Astrocyte (in vitro differentiated cells and primary cell): Measurements from ENCODE around the gene LRRC43. TPM values are rescaled to one million over a fixed set of nuclear protein-coding genes. Genes with fewer than 3 reads are reported as not detected.

ENCODE experiments used
- DNase-seq: peaks from one replicate; pipeline ENCODE4 v3.0.0-alpha.2; 2010; ENCODE audit warnings: low read depth
- FAIRE-seq: peaks from 2 replicates; lab custom pipeline; 2011; peaks lifted over from hg19 to GRCh38; lab: Jason Lieb, UNC
- H2AFZ ChIP-seq: 2 replicates; pipeline ENCODE4 v1.6.0; 2012; ENCODE audit warnings: low read depth, low read length, inconsistent platforms
- H3K27ac ChIP-seq: 2 replicates; pipeline ENCODE4 v1.5.1; 2011; ENCODE audit warnings: low read depth, low read length, inconsistent platforms
- H3K27me3 ChIP-seq: 2 replicates; pipeline ENCODE4 v1.6.0; 2011; ENCODE audit warnings: low read length, inconsistent platforms; ENCODE audit not compliant: insufficient read depth
- H3K36me3 ChIP-seq: 2 replicates; pipeline ENCODE4 v1.5.1; 2011; ENCODE audit warnings: low read length, inconsistent platforms; ENCODE audit not compliant: insufficient read depth
- H3K4me1 ChIP-seq: 2 replicates; pipeline ENCODE4 v1.5.1; 2011; ENCODE audit warnings: low read length, inconsistent platforms; ENCODE audit not compliant: insufficient read depth
- H3K4me2 ChIP-seq: 2 replicates; pipeline ENCODE4 v1.6.0; 2012; ENCODE audit warnings: low read length, inconsistent platforms
- H3K4me3 ChIP-seq: 2 replicates; pipeline ENCODE4 v1.5.1; 2011; ENCODE audit warnings: low read depth, mild to moderate bottlenecking, low read length, inconsistent platforms; ENCODE audit not compliant: insufficient read depth
- H3K79me2 ChIP-seq: 2 replicates; pipeline ENCODE4 v1.6.0; 2012; ENCODE audit warnings: mild to moderate bottlenecking, low read length, inconsistent platforms; ENCODE audit not compliant: insufficient read depth
- H3K9ac ChIP-seq: 2 replicates; pipeline ENCODE4 v1.6.0; 2012; ENCODE audit warnings: mild to moderate bottlenecking, low read length, inconsistent platforms
- H3K9me3 ChIP-seq: 2 replicates; pipeline ENCODE4 v1.5.1; 2012; ENCODE audit warnings: low read depth, mild to moderate bottlenecking, low read length, inconsistent platforms; ENCODE audit not compliant: insufficient read depth
- H4K20me1 ChIP-seq: 2 replicates; pipeline ENCODE4 v1.6.0; 2012; ENCODE audit warnings: low read length, inconsistent platforms; ENCODE audit not compliant: insufficient read depth
- H3K27ac Mint-ChIP-seq: one replicate; pipeline ENCODE4 v1.8.0; 2021; ENCODE audit warnings: mild to moderate bottlenecking, mixed read lengths; ENCODE audit not compliant: unreplicated experiment
- H3K27me3 Mint-ChIP-seq: one replicate; pipeline ENCODE4 v1.8.0; 2021; ENCODE audit warnings: low read depth, mixed read lengths; ENCODE audit not compliant: unreplicated experiment
- H3K36me3 Mint-ChIP-seq: one replicate; pipeline ENCODE4 v1.8.0; 2021; ENCODE audit warnings: low read depth, mixed read lengths; ENCODE audit not compliant: unreplicated experiment
- H3K4me1 Mint-ChIP-seq: one replicate; pipeline ENCODE4 v1.8.0; 2021; ENCODE audit warnings: low read depth, mixed read lengths; ENCODE audit not compliant: unreplicated experiment
- H3K4me3 Mint-ChIP-seq: one replicate; pipeline ENCODE4 v1.8.0; 2021; ENCODE audit warnings: mild to moderate bottlenecking, moderate library complexity, mixed read lengths; ENCODE audit not compliant: unreplicated experiment
- H3K9me3 Mint-ChIP-seq: one replicate; pipeline ENCODE4 v1.8.0; 2021; ENCODE audit warnings: mild to moderate bottlenecking, mixed read lengths; ENCODE audit not compliant: unreplicated experiment
- CTCF ChIP-seq: IDR thresholded peaks from 2 replicates; pipeline ENCODE4 v1.5.1; 2011; ENCODE audit warnings: low read depth, mild to moderate bottlenecking, inconsistent platforms, low read length, moderate library complexity; ENCODE audit not compliant: insufficient read depth
- EZH2 ChIP-seq: IDR thresholded peaks from 2 replicates; pipeline ENCODE4 v1.6.1; 2012; ENCODE audit warnings: mild to moderate bottlenecking, low read length, inconsistent platforms; ENCODE audit not compliant: insufficient read depth
- total RNA-seq: library from RNA; stranded (reverse); gene quantifications from 2 replicates; pipeline ENCODE4 v1.2.1, GENCODE V29; 2021

The LRRC43 gene
- total RNA-seq, 1 donor from 2014 or later: 0.73 TPM

- TF ChIP-seq CTCF (no peak), EZH2 (no peak)
- Mint-ChIP-seq H3K36me3 (peaks cover 9% of the 10 kb centered on the region), H3K4me1 (no peaks in the 10 kb centered on the region), H3K9me3 (no peaks in the 10 kb centered on the region), H3K4me3 (no peak overlapping the region), H3K27ac (no peak overlapping the region), H3K27me3 (no peaks in the 10 kb centered on the region)
- Histone ChIP-seq H2AFZ (no peak overlapping the region), H3K27ac (no peak overlapping the region), H4K20me1 (peaks cover 43% of the 10 kb centered on the region), H3K4me2 (no peak overlapping the region), H3K79me2 (peaks cover 27% of the 10 kb centered on the region), H3K9me3 (no peaks in the 10 kb centered on the region), H3K4me1 (no peaks in the 10 kb centered on the region), H3K4me3 (no peak overlapping the region), H3K9ac (no peak overlapping the region), H3K36me3 (peaks cover 52% of the 10 kb centered on the region), H3K27me3 (no peaks in the 10 kb centered on the region)
- FAIRE-seq (no peak), DNase-seq (peak; percentile 52)
Observed at GRCh38 chr12:122215771-122216170, 32.8 kb downstream of the LRRC43 start.

- Mint-ChIP-seq H3K9me3 (no peaks in the 10 kb centered on the region), H3K27ac (no peak overlapping the region), H3K36me3 (peaks cover 13% of the 10 kb centered on the region), H3K4me3 (no peak overlapping the region), H3K27me3 (no peaks in the 10 kb centered on the region), H3K4me1 (no peaks in the 10 kb centered on the region)
- DNase-seq (no peak), FAIRE-seq (no peak)
- no peak overlapping the region for H3K4me2 ChIP-seq
- peaks cover 49% of the 10 kb centered on the region for H4K20me1 ChIP-seq
- H3K9ac ChIP-seq: no peak overlapping the region
- H3K79me2 ChIP-seq: peaks cover 33% of the 10 kb centered on the region
- H3K9me3 ChIP-seq: no peaks in the 10 kb centered on the region
- no peak overlapping the region for H3K27ac ChIP-seq
- TF ChIP-seq CTCF: no peak
- TF ChIP-seq EZH2: no peak
- no peak overlapping the region for H2AFZ ChIP-seq
- H3K4me1 ChIP-seq: no peaks in the 10 kb centered on the region
- H3K36me3 ChIP-seq: peaks cover 57% of the 10 kb centered on the region
- no peaks in the 10 kb centered on the region for H3K27me3 ChIP-seq
- no peak overlapping the region for H3K4me3 ChIP-seq
Observed at GRCh38 chr12:122216445-122216844, 33.5 kb downstream of the LRRC43 start.

GRCh38 chr12:122225683-122226365 lies 42.9 kb downstream of the LRRC43 start, which contains the start of gene DIABLO:
DIABLO (minus strand) TSS chr12:122226052; CDS start chr12:122226014, 38 bp downstream.
- H3K36me3 ChIP-seq: peaks cover 16% of the 10 kb centered on the region
- peaks cover 51% of the 10 kb centered on the region for H4K20me1 ChIP-seq
- no peak for TF ChIP-seq EZH2
- TF ChIP-seq CTCF: no peak
- H3K9ac ChIP-seq: peak within 1 kb of the TSS; percentile 94
- peaks cover 47% of the 10 kb centered on the region for H3K79me2 ChIP-seq
- H3K4me3 ChIP-seq: peak within 1 kb of the TSS; percentile 88
- DNase-seq (peak; percentile 96), FAIRE-seq (peak; percentile 88)
- peaks cover 14% of the 10 kb centered on the region for H3K36me3 Mint-ChIP-seq
- peak within 1 kb of the TSS; percentile 85 for H3K4me2 ChIP-seq
- H3K27me3 ChIP-seq: no peaks in the 10 kb centered on the region
- peak within 1 kb of the TSS; percentile 91 for H3K27ac Mint-ChIP-seq
- H3K9me3 Mint-ChIP-seq: no peaks in the 10 kb centered on the region
- H2AFZ ChIP-seq: peak within 1 kb of the TSS; percentile 94
- H3K4me3 Mint-ChIP-seq: peak within 1 kb of the TSS; percentile 90
- H3K4me1 Mint-ChIP-seq: peaks cover 26% of the 10 kb centered on the region
- no peaks in the 10 kb centered on the region for H3K27me3 Mint-ChIP-seq
- H3K4me1 ChIP-seq: peaks cover 14% of the 10 kb centered on the region
- H3K27ac ChIP-seq: peak within 1 kb of the TSS; percentile 95
- no peaks in the 10 kb centered on the region for H3K9me3 ChIP-seq
